Activated naive CD8-positive, alpha-beta T cell (primary cell): Measurements from ENCODE around the gene DAD1.
"Not testable (repeated sequence)": the region's sequence is repeated elsewhere in the genome, so short reads cannot be mapped to it uniquely, and the experiment has no call there.

Source experiments
- H3K27ac Mint-ChIP-seq: one replicate; pipeline ENCODE4 v1.8.0; 2021; ENCODE audit warnings: mixed read lengths
- H3K27me3 Mint-ChIP-seq: one replicate; pipeline ENCODE4 v1.8.0; 2021; ENCODE audit warnings: mixed read lengths
- H3K36me3 Mint-ChIP-seq: one replicate; pipeline ENCODE4 v1.8.0; 2021; ENCODE audit warnings: mixed read lengths
- H3K4me1 Mint-ChIP-seq: one replicate; pipeline ENCODE4 v1.8.0; 2021; ENCODE audit warnings: low read depth, mixed read lengths
- H3K4me3 Mint-ChIP-seq: one replicate; pipeline ENCODE4 v1.8.0; 2021; ENCODE audit warnings: mild to moderate bottlenecking, mixed read lengths
- H3K9me3 Mint-ChIP-seq: one replicate; pipeline ENCODE4 v1.8.0; 2021; ENCODE audit warnings: low read depth, mixed read lengths

DAD1 gene

GRCh38 chr14:22589096-22589839, at the start of gene DAD1:
Gene DAD1, minus strand, starts transcription at chr14:22589224. Its CDS starts 67 bp downstream, at chr14:22589157.
- peak within 1 kb of the TSS; percentile 100 for H3K27ac Mint-ChIP-seq
- H3K9me3 Mint-ChIP-seq: no peaks in the 10 kb centered on the region
- peaks cover 58% of the 10 kb centered on the region for H3K4me1 Mint-ChIP-seq
- peak within 1 kb of the TSS; percentile 97 for H3K4me3 Mint-ChIP-seq
- peaks cover 11% of the 10 kb centered on the region for H3K36me3 Mint-ChIP-seq
- no peaks in the 10 kb centered on the region for H3K27me3 Mint-ChIP-seq

- H3K4me1 Mint-ChIP-seq, H3K27ac Mint-ChIP-seq, H3K9me3 Mint-ChIP-seq, H3K4me3 Mint-ChIP-seq, H3K27me3 Mint-ChIP-seq, H3K36me3 Mint-ChIP-seq: not testable (repeated sequence)
These were observed 47.0 kb upstream of the DAD1 start for GRCh38 chr14:22635980-22636379.

GRCh38 chr14:22634233-22634900, 45.3 kb upstream of the DAD1 start:
- H3K4me3 Mint-ChIP-seq: no peak overlapping the region
- H3K27ac Mint-ChIP-seq: no peak overlapping the region
- H3K36me3 Mint-ChIP-seq: peaks cover 11% of the 10 kb centered on the region
- H3K4me1 Mint-ChIP-seq: no peaks in the 10 kb centered on the region
- H3K27me3 Mint-ChIP-seq: peaks cover 3% of the 10 kb centered on the region
- H3K9me3 Mint-ChIP-seq: peaks cover 11% of the 10 kb centered on the region

GRCh38 chr14:22630486-22630885, 41.5 kb upstream of the DAD1 start:
- peaks cover 11% of the 10 kb centered on the region for H3K9me3 Mint-ChIP-seq
- no peak overlapping the region for H3K27ac Mint-ChIP-seq
- H3K36me3 Mint-ChIP-seq: peaks cover 11% of the 10 kb centered on the region
- H3K4me1 Mint-ChIP-seq: no peaks in the 10 kb centered on the region
- H3K27me3 Mint-ChIP-seq: peaks cover 5% of the 10 kb centered on the region
- H3K4me3 Mint-ChIP-seq: no peak overlapping the region

DNA sequence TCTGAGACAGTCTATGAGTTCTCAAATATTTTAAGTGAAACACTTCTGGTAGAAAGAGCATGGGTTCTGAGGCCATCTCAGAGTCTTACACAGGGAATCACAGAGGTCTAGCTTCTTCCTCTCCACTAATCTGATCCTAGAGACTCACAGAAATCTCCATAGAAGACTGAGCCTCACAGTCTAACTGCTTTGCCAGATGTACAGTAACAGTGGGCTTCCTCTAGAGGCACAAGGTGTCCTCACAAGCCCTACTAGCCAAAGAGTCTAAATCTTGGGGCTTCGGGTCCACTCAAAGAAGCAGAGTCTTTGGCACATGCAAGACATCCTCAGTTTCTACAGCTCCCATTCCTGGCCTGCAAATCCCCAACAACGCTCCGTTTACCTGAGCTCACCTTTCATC, 41.0 kb upstream of the DAD1 start:
- no peak overlapping the region for H3K27ac Mint-ChIP-seq
- no peak overlapping the region for H3K4me3 Mint-ChIP-seq
- no peaks in the 10 kb centered on the region for H3K4me1 Mint-ChIP-seq
- H3K27me3 Mint-ChIP-seq: peaks cover 5% of the 10 kb centered on the region
- H3K36me3 Mint-ChIP-seq: peaks cover 11% of the 10 kb centered on the region
- H3K9me3 Mint-ChIP-seq: peaks cover 11% of the 10 kb centered on the region

- H3K27me3 Mint-ChIP-seq: peaks cover 5% of the 10 kb centered on the region
- peaks cover 11% of the 10 kb centered on the region for H3K36me3 Mint-ChIP-seq
- H3K4me3 Mint-ChIP-seq: no peak overlapping the region
- no peaks in the 10 kb centered on the region for H3K4me1 Mint-ChIP-seq
- H3K27ac Mint-ChIP-seq: no peak overlapping the region
- peaks cover 11% of the 10 kb centered on the region for H3K9me3 Mint-ChIP-seq
These were observed 40.3 kb upstream of the DAD1 start for GRCh38 chr14:22629361-22629760.

- Mint-ChIP-seq H3K4me3 (no peak overlapping the region), H3K27me3 (peaks cover 5% of the 10 kb centered on the region), H3K36me3 (peaks cover 8% of the 10 kb centered on the region), H3K27ac (no peak overlapping the region), H3K9me3 (peaks cover 11% of the 10 kb centered on the region), H3K4me1 (no peaks in the 10 kb centered on the region)
These were observed 38.7 kb upstream of the DAD1 start for GRCh38 chr14:22627506-22628263.

DNA sequence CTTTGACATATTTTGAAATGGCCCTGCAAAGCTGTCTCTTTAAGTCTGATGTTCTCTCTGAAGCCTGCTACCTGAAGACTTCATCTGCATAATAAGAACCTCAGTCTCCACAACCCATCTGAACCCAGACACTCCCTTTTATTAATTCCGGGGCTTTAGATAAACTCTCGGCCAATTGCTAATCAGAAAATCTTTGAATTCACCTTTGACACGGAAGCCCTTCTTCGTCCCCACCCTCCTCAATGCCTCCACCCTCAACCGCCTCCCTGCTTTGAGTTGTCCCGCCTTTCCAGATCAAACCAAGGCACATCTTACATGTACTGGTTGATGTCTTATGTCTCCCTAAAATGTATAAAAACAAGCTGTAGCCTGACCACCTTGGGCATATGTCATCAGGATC, 37.6 kb upstream of the DAD1 start:
- Mint-ChIP-seq H3K4me3 (no peak overlapping the region), H3K9me3 (peaks cover 11% of the 10 kb centered on the region), H3K27me3 (peaks cover 5% of the 10 kb centered on the region), H3K4me1 (no peaks in the 10 kb centered on the region), H3K27ac (no peak overlapping the region), H3K36me3 (peaks cover 8% of the 10 kb centered on the region)

- H3K27ac Mint-ChIP-seq: no peak overlapping the region
- no peaks in the 10 kb centered on the region for H3K36me3 Mint-ChIP-seq
- no peaks in the 10 kb centered on the region for H3K4me1 Mint-ChIP-seq
- no peak overlapping the region for H3K4me3 Mint-ChIP-seq
- H3K9me3 Mint-ChIP-seq: no peaks in the 10 kb centered on the region
- H3K27me3 Mint-ChIP-seq: no peaks in the 10 kb centered on the region
These were observed 34.0 kb upstream of the DAD1 start for GRCh38 chr14:22623047-22623446.

DNA sequence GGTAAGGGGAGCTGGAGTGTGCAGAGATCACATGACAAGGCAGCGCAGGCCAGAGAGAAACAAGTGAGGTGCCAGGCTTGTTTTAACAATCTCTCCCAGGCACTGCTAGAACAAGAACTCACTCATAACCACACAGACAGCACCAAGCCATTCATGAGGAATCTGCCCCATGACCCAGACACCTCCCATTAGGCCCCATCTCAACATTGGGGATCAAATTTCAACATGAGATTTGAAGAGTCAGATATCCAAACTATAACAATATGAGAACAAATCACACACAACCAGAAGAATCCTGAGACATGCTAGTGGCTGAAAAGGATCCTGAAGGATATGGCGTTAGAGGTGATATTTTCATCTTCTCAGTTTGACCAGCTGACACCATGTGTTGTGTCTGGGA, 33.2 kb upstream of the DAD1 start:
- no peaks in the 10 kb centered on the region for H3K9me3 Mint-ChIP-seq
- H3K27ac Mint-ChIP-seq: no peak overlapping the region

GRCh38 chr14:22615765-22616164, 26.7 kb upstream of the DAD1 start:
- H3K27me3 Mint-ChIP-seq, H3K36me3 Mint-ChIP-seq, H3K4me3 Mint-ChIP-seq, H3K27ac Mint-ChIP-seq, H3K9me3 Mint-ChIP-seq, H3K4me1 Mint-ChIP-seq: not testable (repeated sequence)

More for the DNA sequence above, 33.2 kb upstream of the DAD1 start:
- no peaks in the 10 kb centered on the region for H3K36me3 Mint-ChIP-seq
- H3K4me3 Mint-ChIP-seq: no peak overlapping the region
- H3K4me1 Mint-ChIP-seq: no peaks in the 10 kb centered on the region
- no peaks in the 10 kb centered on the region for H3K27me3 Mint-ChIP-seq

DNA sequence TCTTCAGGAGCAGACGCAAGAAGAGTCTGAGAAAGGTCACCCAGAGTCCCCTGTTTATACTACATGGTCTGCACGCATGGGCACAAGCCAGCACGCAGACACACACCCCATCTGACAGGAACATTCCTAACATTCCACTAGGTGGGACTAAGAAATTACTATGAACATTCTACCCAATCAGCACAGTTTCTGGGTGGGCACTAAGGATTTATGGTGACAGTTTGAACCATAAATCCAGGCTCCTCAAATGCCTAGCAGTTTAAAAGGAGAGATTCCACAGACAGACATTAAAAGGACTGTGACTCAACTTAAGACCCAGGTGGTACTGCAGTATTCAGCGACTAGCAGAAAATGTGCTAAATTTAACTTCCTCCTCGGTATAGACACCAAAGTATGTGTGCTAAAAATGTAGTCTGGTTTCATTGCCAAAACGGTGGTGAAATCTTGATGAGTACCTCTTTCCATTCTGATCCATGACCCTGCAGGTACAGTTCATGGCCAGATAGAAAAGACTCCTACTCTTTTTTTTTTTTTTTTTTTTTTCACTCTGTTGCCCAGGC, 25.3 kb upstream of the DAD1 start:
- Mint-ChIP-seq H3K4me3 (no peak overlapping the region), H3K4me1 (no peaks in the 10 kb centered on the region), H3K27ac (no peak overlapping the region), H3K27me3 (no peaks in the 10 kb centered on the region), H3K9me3 (no peaks in the 10 kb centered on the region), H3K36me3 (peaks cover 9% of the 10 kb centered on the region)

GRCh38 chr14:22613736-22614239, 24.8 kb upstream of the DAD1 start:
- no peak overlapping the region for H3K4me3 Mint-ChIP-seq
- no peak overlapping the region for H3K27ac Mint-ChIP-seq
- H3K4me1 Mint-ChIP-seq: no peaks in the 10 kb centered on the region
- no peaks in the 10 kb centered on the region for H3K9me3 Mint-ChIP-seq
- H3K36me3 Mint-ChIP-seq: peaks cover 9% of the 10 kb centered on the region
- H3K27me3 Mint-ChIP-seq: no peaks in the 10 kb centered on the region

GRCh38 chr14:22613106-22613695, 24.2 kb upstream of the DAD1 start:
- Mint-ChIP-seq H3K27ac (no peak overlapping the region), H3K27me3 (no peaks in the 10 kb centered on the region), H3K9me3 (no peaks in the 10 kb centered on the region), H3K36me3 (peaks cover 9% of the 10 kb centered on the region), H3K4me3 (no peak overlapping the region), H3K4me1 (no peaks in the 10 kb centered on the region)
